Measurements from ENCODE around the gene LINGO1. TPM values are rescaled to one million over a fixed set of nuclear protein-coding genes. Genes with fewer than 3 reads are reported as not detected.

LINGO1 gene
- total and polyA plus RNA-seq, 2 donors (not counting 1 experiment from before 2014, with no cell fraction given), result 0.05 TPM; not detected in 1

DNA sequence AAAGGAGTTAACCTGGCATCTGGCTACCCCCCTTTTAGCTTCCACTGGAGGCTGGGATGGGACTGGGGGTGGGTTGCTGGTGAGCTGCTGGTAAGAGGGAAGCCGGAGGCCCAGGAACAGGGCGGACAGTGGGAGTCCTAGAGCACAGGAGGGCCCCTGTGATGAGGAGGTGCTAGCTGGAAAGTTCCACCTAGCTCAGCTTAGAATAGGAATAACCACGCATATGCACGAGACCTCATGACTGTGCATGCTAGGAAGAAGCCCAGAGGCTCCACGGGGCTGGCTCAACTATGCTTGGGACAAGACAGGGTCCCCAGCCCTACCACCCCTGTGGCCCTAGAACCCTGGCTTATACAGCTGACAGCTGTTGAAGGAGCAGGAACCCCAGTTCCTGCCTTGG lies 34.1 kb downstream of the LINGO1 start:
- Histone ChIP-seq H3K27ac (ENCODE audit: insufficient read depth, low read length) (no peak overlapping the region), H3K36me3 (ENCODE audit: control insufficient read depth, insufficient read depth, low read length) (no peaks in the 10 kb centered on the region), H3K27me3 (ENCODE audit: control insufficient read depth, insufficient read depth, low read length) (peaks cover 2% of the 10 kb centered on the region), H4K20me1 (ENCODE audit: control insufficient read depth, extremely low read depth, insufficient read depth, low read length) (no peaks in the 10 kb centered on the region), H3K4me3 (replicated peaks in 1 of 4; ENCODE audit: control extremely low read depth in 1 of 4, insufficient read depth in 1 of 4, low read depth in 3 of 4, low read length in 4 of 4) (no peak overlapping the region), H3K4me2 (ENCODE audit: extremely low read depth, insufficient read depth, low read length) (no peak overlapping the region), H2AFZ (ENCODE audit: low read length) (no peak overlapping the region), H3K79me2 (ENCODE audit: control insufficient read depth, insufficient read depth, low read length) (no peaks in the 10 kb centered on the region), H3K9ac (ENCODE audit: insufficient read depth, low read length) (no peak overlapping the region), H3K4me1 (ENCODE audit: control insufficient read depth, extremely low read depth, insufficient read depth, low read length) (no peaks in the 10 kb centered on the region), H3K9me3 (ENCODE audit: control insufficient read depth, insufficient read depth, low read depth, low read length) (no peaks in the 10 kb centered on the region)
- no peak for DNase-seq (ENCODE audit: low read depth in 2 of 2)
- no peak for TF ChIP-seq EZH2 (IDR thresholded peaks at IDR 0.05; ENCODE audit: low read length, missing control alignments)
- TF ChIP-seq, protein P1, sequence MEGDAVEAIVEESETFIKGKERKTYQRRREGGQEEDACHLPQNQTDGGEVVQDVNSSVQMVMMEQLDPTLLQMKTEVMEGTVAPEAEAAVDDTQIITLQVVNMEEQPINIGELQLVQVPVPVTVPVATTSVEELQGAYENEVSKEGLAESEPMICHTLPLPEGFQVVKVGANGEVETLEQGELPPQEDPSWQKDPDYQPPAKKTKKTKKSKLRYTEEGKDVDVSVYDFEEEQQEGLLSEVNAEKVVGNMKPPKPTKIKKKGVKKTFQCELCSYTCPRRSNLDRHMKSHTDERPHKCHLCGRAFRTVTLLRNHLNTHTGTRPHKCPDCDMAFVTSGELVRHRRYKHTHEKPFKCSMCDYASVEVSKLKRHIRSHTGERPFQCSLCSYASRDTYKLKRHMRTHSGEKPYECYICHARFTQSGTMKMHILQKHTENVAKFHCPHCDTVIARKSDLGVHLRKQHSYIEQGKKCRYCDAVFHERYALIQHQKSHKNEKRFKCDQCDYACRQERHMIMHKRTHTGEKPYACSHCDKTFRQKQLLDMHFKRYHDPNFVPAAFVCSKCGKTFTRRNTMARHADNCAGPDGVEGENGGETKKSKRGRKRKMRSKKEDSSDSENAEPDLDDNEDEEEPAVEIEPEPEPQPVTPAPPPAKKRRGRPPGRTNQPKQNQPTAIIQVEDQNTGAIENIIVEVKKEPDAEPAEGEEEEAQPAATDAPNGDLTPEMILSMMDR (conservative IDR thresholded peaks at IDR 0.05 in 1 of 2, IDR thresholded peaks at IDR 0.05 in 1 of 2; ENCODE audit: low read depth in 1 of 2, low read length in 2 of 2), result no peak

DNA sequence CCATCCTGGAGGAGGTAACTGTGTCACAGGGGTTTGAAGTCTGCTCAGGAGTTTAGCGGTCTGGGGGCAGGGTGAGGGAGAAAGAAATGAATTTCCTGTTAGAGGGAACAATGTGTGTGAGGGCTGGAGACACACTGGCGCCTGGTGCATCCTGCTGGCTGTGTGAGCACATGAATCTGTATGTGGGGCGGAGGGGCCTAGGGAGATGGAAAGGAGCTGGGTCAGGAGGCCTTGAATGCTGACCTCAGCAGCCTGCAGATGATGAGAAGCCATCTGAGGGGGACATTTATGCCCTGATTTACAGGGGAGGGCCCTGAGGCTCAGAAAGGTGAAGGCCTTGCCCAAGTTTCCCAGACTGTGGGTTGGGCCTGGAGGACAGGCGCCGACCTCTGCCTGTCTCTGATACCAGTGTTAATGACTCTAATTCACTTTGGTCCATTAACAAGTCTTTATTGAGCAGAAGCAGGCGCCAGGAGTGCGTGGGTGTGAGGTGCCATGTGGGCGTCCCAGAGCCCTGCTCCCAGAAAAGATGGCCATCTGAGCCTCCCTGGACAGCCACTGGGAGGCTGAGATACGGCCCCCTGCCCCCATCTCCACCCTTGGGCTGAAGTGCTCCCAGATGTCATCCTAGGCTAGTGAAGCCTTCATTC lies 34.8 kb downstream of the LINGO1 start:
- Histone ChIP-seq H3K79me2 (ENCODE audit: control insufficient read depth, insufficient read depth, low read length) (no peaks in the 10 kb centered on the region), H3K36me3 (ENCODE audit: control insufficient read depth, insufficient read depth, low read length) (no peaks in the 10 kb centered on the region), H3K9me3 (ENCODE audit: control insufficient read depth, insufficient read depth, low read depth, low read length) (no peaks in the 10 kb centered on the region), H4K20me1 (ENCODE audit: control insufficient read depth, extremely low read depth, insufficient read depth, low read length) (no peaks in the 10 kb centered on the region), H3K4me3 (replicated peaks in 1 of 4; ENCODE audit: control extremely low read depth in 1 of 4, insufficient read depth in 1 of 4, low read depth in 3 of 4, low read length in 4 of 4) (no peak overlapping the region), H3K9ac (ENCODE audit: insufficient read depth, low read length) (no peak overlapping the region), H2AFZ (ENCODE audit: low read length) (no peak overlapping the region), H3K4me1 (ENCODE audit: control insufficient read depth, extremely low read depth, insufficient read depth, low read length) (no peaks in the 10 kb centered on the region), H3K27me3 (ENCODE audit: control insufficient read depth, insufficient read depth, low read length) (peaks cover 2% of the 10 kb centered on the region), H3K27ac (ENCODE audit: insufficient read depth, low read length) (no peak overlapping the region), H3K4me2 (ENCODE audit: extremely low read depth, insufficient read depth, low read length) (no peak overlapping the region)
- no peak for DNase-seq (ENCODE audit: low read depth in 2 of 2)
- TF ChIP-seq EZH2 (IDR thresholded peaks at IDR 0.05; ENCODE audit: low read length, missing control alignments), result no peak
- TF ChIP-seq, protein P1 (conservative IDR thresholded peaks at IDR 0.05 in 1 of 2, IDR thresholded peaks at IDR 0.05 in 1 of 2; ENCODE audit: low read depth in 1 of 2, low read length in 2 of 2), result no peak

DNA sequence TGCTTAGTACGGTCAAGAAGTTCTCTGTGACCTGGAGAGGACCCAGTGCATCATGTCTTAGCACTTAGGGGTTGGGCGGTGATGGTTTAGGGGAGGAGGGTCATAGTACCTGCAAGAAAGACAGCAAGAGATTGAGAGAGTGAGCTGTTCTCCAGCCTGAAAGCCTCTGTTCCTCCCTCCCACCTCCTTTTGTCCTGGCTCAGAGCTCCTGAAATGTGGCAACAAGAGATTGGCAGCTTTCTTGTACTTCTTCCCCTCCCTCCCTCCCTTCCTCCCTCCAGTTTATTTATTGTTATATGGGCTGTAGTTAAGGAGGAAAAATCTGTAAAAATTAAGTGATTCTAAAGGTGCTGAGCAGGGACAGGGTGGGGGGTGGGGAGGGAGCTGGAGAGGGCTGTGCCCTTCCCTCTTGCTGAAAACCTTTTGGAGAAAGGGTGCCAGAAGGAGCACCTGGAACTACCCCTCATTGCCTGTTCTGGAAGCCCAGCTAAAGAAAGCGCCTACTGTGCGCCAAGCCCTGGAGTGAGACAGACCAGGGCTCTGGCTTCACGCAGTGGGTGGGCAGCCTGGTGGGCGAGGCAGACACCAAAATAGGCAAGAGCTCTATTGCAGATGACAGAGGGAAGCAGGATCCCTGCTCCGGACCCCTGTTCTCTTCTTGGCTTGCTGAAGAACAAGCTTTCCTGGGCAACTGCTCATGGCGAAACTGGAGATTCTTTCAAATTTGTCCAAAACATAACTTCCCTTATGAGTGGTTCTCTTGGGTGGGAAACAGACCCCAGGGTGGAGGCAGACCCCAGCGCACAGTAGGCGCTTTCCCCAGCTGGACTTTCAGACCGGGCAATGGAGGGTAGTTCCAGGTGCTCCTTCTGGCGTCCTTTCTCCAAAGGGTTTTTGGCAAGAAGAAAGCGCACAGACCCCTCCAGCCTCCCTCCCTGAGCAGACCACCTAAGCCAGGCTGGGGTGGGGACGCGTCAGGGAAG lies 35.6 kb downstream of the LINGO1 start:
- no peak overlapping the region for H3K4me2 ChIP-seq (ENCODE audit: extremely low read depth, insufficient read depth, low read length)
- TF ChIP-seq, protein P1 (conservative IDR thresholded peaks at IDR 0.05 in 1 of 2, IDR thresholded peaks at IDR 0.05 in 1 of 2; ENCODE audit: low read depth in 1 of 2, low read length in 2 of 2), result no peak
- TF ChIP-seq EZH2 (IDR thresholded peaks at IDR 0.05; ENCODE audit: low read length, missing control alignments), result no peak
- no peak overlapping the region for H3K4me3 ChIP-seq (replicated peaks in 1 of 4; ENCODE audit: control extremely low read depth in 1 of 4, insufficient read depth in 1 of 4, low read depth in 3 of 4, low read length in 4 of 4)
- peaks cover 2% of the 10 kb centered on the region for H3K27me3 ChIP-seq (ENCODE audit: control insufficient read depth, insufficient read depth, low read length)
- H2AFZ ChIP-seq (ENCODE audit: low read length), result no peak overlapping the region
- no peaks in the 10 kb centered on the region for H4K20me1 ChIP-seq (ENCODE audit: control insufficient read depth, extremely low read depth, insufficient read depth, low read length)
- no peaks in the 10 kb centered on the region for H3K9me3 ChIP-seq (ENCODE audit: control insufficient read depth, insufficient read depth, low read depth, low read length)
- no peak for DNase-seq (ENCODE audit: low read depth in 2 of 2)
- no peaks in the 10 kb centered on the region for H3K4me1 ChIP-seq (ENCODE audit: control insufficient read depth, extremely low read depth, insufficient read depth, low read length)
- H3K79me2 ChIP-seq (ENCODE audit: control insufficient read depth, insufficient read depth, low read length), result no peaks in the 10 kb centered on the region
- H3K27ac ChIP-seq (ENCODE audit: insufficient read depth, low read length), result no peak overlapping the region
- H3K36me3 ChIP-seq (ENCODE audit: control insufficient read depth, insufficient read depth, low read length), result no peaks in the 10 kb centered on the region
- H3K9ac ChIP-seq (ENCODE audit: insufficient read depth, low read length), result no peak overlapping the region

All from fibroblast of lung (primary cell).